GM21825 (cell line): ENCODE data around the gene CEP164.

Source experiments
- ATAC-seq: cut with Tn5 transposase; IDR thresholded peaks from one replicate; pipeline ENCODE4 v1.9.1; 2021; ENCODE audit warnings: mild to moderate bottlenecking, moderate library complexity; ENCODE audit not compliant: unreplicated experiment

Gene CEP164

DNA sequence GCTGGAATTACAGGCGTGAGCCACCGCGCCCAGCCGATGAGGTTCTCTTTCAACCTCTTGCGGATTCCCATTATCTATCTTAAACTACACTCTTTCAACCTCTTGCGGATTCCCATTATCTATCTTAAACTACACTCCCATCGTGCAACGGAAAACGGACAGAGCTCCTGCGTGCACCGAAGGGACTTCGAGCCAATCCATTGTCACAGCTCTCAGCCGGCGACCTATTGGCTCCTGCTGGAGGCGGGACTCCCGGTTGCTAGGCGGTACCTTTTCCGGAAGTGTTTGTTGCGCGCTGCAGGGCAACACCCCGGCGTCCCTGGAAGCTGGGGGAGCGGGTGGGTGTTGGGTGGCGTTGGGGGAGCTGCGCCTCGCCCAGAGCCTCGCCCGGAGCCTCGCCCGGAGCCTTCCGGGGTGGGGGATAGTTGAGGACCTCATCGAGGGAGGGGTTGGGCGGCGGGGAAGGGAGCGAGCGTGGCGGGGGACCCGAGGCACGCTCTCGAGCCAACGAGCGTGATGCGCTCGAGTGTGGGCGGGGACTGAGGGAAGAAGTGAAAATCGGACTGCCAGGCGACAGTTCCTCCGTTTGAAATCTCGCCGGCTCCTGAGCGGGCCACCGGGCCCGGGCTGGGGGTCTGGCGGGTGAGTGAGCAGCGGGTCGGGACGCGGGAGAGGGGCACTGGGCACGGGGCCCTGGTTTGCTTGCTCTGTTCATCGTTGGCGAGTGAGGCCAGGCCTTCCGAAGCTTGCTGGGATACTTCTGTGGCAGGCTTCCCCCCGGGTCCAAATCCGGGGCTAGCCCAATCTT lies at the start of gene CEP164:
TSS of gene CEP164 (plus strand) at position 288 of the 808 bp plus-strand sequence. CDS start 10,733 bp downstream, outside the sequence.
- peak; percentile 95 for ATAC-seq

GRCh38 chr11:117278347-117278746 lies 49.3 kb upstream of the CEP164 start:
- no peak for ATAC-seq

- no peak for ATAC-seq
Measured at GRCh38 chr11:117279711-117280376, 47.8 kb upstream of the CEP164 start.

DNA sequence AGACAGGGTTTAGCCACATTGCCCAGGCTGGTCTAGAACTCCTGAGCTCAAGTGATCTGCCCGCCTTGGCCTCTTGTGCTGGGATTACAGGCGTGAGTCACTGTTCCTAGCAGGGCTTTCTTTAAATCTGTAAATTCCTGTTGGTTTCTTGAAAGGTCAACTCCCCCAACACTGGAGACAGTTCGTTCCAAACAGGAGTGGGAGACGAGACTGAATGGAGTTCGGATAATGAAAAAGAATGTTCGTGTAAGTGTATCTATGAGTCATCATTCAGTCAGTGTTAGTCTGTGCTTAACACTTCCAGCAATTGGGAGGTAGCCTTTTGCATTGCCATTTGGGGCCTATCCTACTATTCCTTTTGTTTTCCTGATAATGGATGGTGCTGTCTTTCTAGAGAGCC lies 46.5 kb upstream of the CEP164 start:
- ATAC-seq: no peak

DNA sequence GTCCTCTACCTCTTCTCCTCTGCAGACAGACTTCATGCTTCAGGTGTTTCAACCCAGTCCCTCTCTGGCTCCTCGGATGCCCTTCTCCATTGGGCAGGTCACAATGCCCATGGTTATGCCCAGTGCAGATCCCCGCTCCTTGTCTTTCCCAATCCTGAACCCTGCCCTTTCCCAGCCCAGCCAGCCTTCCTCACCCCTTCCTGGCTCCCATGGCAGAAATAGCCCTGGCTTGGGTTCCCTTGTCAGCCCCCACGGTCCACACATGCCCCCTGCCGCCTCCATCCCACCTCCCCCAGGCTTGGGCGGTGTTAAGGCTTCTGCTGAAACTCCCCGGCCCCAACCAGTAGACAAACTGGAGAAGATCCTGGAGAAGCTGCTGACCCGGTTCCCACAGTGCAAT lies 45.8 kb upstream of the CEP164 start:
- no peak for ATAC-seq

GRCh38 chr11:117282956-117283355 lies 44.7 kb upstream of the CEP164 start:
- no peak for ATAC-seq

GRCh38 chr11:117284053-117284452 lies 43.6 kb upstream of the CEP164 start:
- ATAC-seq: no peak

DNA sequence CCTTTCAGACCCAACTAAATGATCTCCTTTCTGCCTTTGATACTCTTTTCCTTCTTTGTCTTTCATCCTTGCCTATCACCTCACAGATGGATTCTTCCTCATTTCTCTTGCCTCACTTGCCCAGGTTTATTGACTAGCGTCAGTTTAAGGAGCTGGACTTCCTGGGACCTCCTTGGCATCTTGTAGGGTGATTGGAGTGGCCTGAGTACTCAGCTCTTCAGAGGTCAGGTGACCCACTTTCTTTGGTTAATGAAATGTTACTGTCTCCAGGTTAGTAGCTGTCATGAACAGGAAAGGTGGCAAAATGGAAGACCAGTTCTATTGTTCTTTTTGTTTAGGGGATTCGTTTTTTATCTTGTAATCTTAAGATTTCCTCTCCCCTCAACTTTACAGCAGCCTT lies 41.1 kb upstream of the CEP164 start:
- ATAC-seq: no peak

GRCh38 chr11:117287668-117288067 lies 40.0 kb upstream of the CEP164 start:
- ATAC-seq: no peak

- ATAC-seq: no peak
Measured at GRCh38 chr11:117289795-117290194, 37.9 kb upstream of the CEP164 start.

- no peak for ATAC-seq
Measured at GRCh38 chr11:117290809-117291396, 36.8 kb upstream of the CEP164 start, which contains the start of gene BACE1-AS. Gene BACE1-AS, plus strand, starts transcription at chr11:117291346.

GRCh38 chr11:117292616-117293015 lies 35.0 kb upstream of the CEP164 start:
- ATAC-seq: no peak

DNA sequence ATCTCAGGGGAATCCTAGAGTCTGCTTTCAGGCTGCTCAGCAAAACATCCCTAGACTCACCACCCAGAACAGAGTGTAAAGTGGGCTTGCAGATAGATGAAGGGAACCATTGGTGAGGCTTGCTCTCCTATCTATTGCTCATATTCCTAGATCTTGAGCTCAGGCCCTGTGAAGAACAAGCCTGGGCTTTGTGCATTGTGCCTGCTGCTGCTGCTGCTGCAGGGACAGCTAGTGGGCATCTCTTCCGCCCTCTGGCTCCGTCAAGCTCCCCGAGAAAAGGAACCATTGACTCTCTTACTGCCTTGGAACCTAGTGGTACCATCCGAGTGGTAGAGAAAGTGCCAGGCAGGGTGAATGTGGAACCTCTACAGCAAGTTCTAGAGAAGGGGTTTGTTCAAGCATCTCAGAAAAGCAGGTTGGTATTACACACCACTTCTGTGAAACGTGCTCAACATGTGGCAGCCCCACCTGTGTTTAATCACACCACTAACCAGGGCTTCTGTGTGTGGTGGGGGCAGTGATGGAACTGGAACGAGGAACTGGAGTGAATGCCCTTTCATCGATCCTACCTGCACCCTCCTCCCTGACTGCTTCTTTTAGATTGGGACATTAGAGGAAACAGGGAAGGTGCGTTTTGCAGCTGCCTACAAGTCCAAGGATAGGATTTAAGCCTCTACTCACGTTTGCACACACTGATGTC lies 32.1 kb upstream of the CEP164 start:
- no peak for ATAC-seq

DNA sequence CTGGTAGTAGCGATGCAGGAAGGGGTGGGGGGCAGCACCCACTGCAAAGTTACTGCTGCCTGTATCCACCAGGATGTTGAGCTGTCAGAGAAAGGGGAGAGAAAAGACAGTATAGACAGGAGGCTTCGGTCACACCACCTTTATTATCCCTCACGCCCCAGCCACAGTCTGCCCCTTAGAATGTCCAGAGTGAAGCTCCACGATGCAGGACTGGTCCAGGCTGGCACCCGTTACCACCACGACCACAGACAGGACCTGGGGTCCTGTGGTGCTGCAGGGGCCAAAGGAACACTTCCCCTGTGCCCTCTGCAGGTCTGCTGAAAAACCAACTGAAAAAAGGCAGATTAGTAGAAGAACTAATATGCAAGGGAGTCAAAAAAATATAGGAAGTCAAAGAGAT lies 30.8 kb upstream of the CEP164 start:
- no peak for ATAC-seq

DNA sequence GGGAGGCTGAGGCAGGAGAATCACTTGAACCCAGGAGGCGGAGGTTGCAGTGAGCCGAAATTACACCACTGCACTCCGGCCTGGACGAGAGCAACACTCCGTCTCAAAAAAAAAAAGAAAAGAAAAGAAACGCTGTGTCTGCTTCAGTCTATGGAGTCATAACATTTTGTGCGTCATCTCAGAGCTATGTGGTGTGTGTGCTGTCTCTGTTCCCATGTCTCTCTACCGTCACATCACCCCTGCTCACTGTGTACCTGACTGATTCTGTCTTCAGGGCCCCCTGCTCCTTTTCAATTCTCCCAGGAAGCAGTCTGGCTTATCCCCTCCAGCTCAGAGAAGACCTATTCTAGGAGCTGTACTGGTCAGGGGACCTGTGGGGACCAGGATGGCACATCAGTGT lies 29.5 kb upstream of the CEP164 start:
- ATAC-seq: no peak

- ATAC-seq: no peak
Measured at GRCh38 chr11:117299351-117300282, 28.0 kb upstream of the CEP164 start.

- ATAC-seq: no peak
Measured at GRCh38 chr11:117300283-117300663, 27.4 kb upstream of the CEP164 start.

DNA sequence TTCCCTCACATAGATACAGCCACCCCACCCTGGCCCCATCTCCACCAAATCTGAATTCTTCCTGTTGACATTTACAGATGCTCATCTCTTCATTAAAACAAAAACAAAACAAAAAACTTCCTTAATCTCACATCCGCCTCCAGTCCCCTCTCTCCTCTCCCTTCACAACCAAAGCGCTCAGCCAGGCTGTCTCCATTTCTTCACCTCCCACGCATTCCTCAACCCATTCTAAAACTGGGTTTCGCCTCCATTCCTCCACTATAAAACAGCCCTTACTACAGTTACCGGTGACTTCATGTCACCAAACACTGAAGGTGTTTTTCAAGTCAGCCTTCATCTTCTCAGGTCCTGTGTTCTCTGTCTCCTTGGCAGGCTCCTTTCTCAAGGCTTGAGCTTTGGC lies 26.9 kb upstream of the CEP164 start:
- no peak for ATAC-seq

GRCh38 chr11:117302228-117302627 lies 25.4 kb upstream of the CEP164 start:
- no peak for ATAC-seq

DNA sequence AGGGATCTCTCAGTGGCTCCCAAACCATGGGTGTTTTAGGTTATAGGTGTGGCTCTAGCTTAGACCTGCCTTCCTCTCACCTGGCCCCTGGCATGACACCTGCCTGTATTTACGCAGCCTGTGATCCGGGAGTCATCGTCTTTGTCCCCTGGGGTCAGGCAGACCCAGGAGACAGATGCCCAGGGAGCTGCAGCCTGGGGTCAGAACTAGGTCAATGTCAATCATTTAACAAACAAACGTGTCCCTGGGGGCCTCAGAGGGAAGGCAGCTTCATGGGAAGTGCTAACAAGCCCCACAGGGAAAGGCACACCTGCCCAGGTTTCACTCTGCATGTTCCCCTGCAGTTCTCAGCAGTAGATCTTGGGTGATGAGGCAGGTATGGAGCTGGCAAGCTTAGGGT lies 24.6 kb upstream of the CEP164 start:
- no peak for ATAC-seq
